SK-N-MC (cell line): ENCODE data around the gene GAL3ST1.

Source experiments
- EZH2 ChIP-seq: fragments of 200-600 bp; sonication (generic); IDR thresholded peaks from one replicate; pipeline ENCODE4 v1.6.1; 2017; ENCODE audit warnings: antibody characterized with exemption
- POLR2AphosphoS5 ChIP-seq: IDR thresholded peaks from 2 replicates; pipeline ENCODE4 v1.6.1; 2012; ENCODE audit warnings: mild to moderate bottlenecking, low read depth, low read length, borderline replicate concordance

DNA sequence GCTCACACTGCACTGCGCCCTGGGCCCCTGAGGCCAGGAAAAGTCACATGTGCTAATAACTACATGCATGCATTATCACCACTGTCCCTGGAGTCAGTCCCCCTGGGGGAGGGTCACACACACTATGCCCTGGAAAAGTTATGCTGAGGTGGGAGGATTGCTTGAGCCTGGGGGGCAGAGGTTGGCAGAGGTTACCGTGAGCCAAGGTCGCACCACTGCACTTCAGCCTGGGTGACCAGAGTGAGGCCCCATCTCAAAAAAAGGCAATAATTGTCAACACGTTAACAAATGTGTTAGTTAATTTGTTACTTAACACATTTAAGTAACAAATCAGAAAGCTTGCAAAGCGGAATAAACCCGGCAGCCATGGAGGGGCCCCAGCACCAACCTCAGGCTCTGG is 14.6 kb downstream of the GAL3ST1 start:
- TF ChIP-seq EZH2 (no peak), POLR2AphosphoS5 (no peak)
